ENCODE results near the gene TAF15. TPM values are rescaled to one million over a fixed set of nuclear protein-coding genes. Genes with fewer than 3 reads are reported as not detected.

Gene TAF15
- total RNA-seq, 1 experiment from 2014 or later: 32.4 TPM

- no peak for TF ChIP-seq EZH2phosphoT487 (IDR thresholded peaks at IDR 0.05; ENCODE audit: borderline replicate concordance, low read length)
- TF ChIP-seq EZH2 (IDR thresholded peaks at IDR 0.05; ENCODE audit: low read length, unreplicated experiment): no peak
- TF ChIP-seq, protein P1, sequence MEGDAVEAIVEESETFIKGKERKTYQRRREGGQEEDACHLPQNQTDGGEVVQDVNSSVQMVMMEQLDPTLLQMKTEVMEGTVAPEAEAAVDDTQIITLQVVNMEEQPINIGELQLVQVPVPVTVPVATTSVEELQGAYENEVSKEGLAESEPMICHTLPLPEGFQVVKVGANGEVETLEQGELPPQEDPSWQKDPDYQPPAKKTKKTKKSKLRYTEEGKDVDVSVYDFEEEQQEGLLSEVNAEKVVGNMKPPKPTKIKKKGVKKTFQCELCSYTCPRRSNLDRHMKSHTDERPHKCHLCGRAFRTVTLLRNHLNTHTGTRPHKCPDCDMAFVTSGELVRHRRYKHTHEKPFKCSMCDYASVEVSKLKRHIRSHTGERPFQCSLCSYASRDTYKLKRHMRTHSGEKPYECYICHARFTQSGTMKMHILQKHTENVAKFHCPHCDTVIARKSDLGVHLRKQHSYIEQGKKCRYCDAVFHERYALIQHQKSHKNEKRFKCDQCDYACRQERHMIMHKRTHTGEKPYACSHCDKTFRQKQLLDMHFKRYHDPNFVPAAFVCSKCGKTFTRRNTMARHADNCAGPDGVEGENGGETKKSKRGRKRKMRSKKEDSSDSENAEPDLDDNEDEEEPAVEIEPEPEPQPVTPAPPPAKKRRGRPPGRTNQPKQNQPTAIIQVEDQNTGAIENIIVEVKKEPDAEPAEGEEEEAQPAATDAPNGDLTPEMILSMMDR (conservative IDR thresholded peaks at IDR 0.05; ENCODE audit: low read depth, low read length): no peak
- Histone ChIP-seq H3F3A (ENCODE audit: low read length, unreplicated experiment) (no peaks in the 10 kb centered on the region), H3K36me3 (ENCODE audit: low read depth, low read length) (no peaks in the 10 kb centered on the region), H3K4me1 (ENCODE audit: insufficient read depth, low read length) (peaks cover 55% of the 10 kb centered on the region), H3K27me3 (ENCODE audit: low read length) (no peaks in the 10 kb centered on the region), H3K27ac (ENCODE audit: low read length) (peak overlapping the region; percentile 93), H3K4me2 (ENCODE audit: low read length) (peak overlapping the region; percentile 64), H2AFZ (ENCODE audit: low read length) (peak overlapping the region; percentile 68), H3K9me3 (ENCODE audit: low read length) (no peaks in the 10 kb centered on the region), H3K9ac (ENCODE audit: low read length) (peak overlapping the region; percentile 53), H4K20me1 (ENCODE audit: low read length) (no peaks in the 10 kb centered on the region), H3K4me3 (ENCODE audit: low read length) (no peak overlapping the region), H3K9me2 (replicated peaks; ENCODE audit: low read length) (no peaks in the 10 kb centered on the region), H3K79me2 (ENCODE audit: low read length) (no peaks in the 10 kb centered on the region)
- ChIA-PET CTCF (interaction anchor here (0.6 kb wide), 1 partner anchor 162 kb away, joined by 8 read pairs; no protein-coding TSS in a partner anchor), POLR2A (ENCODE audit: unreplicated experiment) (no interaction called here)
- DNase-seq: peak; percentile 41
- peak; percentile 66 for ATAC-seq
- BruUV-seq (replicated peaks): no TSS peak
- intact Hi-C loops (cut with micrococcal nuclease): no loop called here
Measured at GRCh38 chr17:35786941-35787432, 22.3 kb upstream of the TAF15 start.

- no peaks in the 10 kb centered on the region for H3K9me2 ChIP-seq (replicated peaks; ENCODE audit: low read length)
- TF ChIP-seq, protein P1 (conservative IDR thresholded peaks at IDR 0.05; ENCODE audit: low read depth, low read length): no peak
- TF ChIP-seq EZH2 (IDR thresholded peaks at IDR 0.05; ENCODE audit: low read length, unreplicated experiment) (no peak), EZH2phosphoT487 (IDR thresholded peaks at IDR 0.05; ENCODE audit: borderline replicate concordance, low read length) (no peak)
- H3K36me3 ChIP-seq (ENCODE audit: low read depth, low read length): no peaks in the 10 kb centered on the region
- peaks cover 49% of the 10 kb centered on the region for H3K4me1 ChIP-seq (ENCODE audit: insufficient read depth, low read length)
- no peaks in the 10 kb centered on the region for H3F3A ChIP-seq (ENCODE audit: low read length, unreplicated experiment)
- ATAC-seq (peak; percentile 81), DNase-seq (peak; percentile 81)
- CTCF ChIA-PET: interaction anchor here (0.5 to 1.1 kb wide), 5 partner anchors 11 to 233 kb away, joined by 3 to 7 read pairs (median 6); no protein-coding TSS in a partner anchor
- H3K4me2 ChIP-seq (ENCODE audit: low read length): peak overlapping the region; percentile 67
- intact Hi-C loops (cut with micrococcal nuclease): no loop called here
- peak overlapping the region; percentile 52 for H3K9ac ChIP-seq (ENCODE audit: low read length)
- POLR2A ChIA-PET (ENCODE audit: unreplicated experiment): no interaction called here
- no peak overlapping the region; the same call in 1 of the 2 replicates for H3K4me3 ChIP-seq (ENCODE audit: low read length)
- BruUV-seq (replicated peaks): no TSS peak
- peak overlapping the region; percentile 23; the same call in 1 of the 2 replicates for H2AFZ ChIP-seq (ENCODE audit: low read length)
- H3K79me2 ChIP-seq (ENCODE audit: low read length): no peaks in the 10 kb centered on the region
- no peaks in the 10 kb centered on the region for H3K9me3 ChIP-seq (ENCODE audit: low read length)
- peak overlapping the region; percentile 93 for H3K27ac ChIP-seq (ENCODE audit: low read length)
- no peaks in the 10 kb centered on the region for H3K27me3 ChIP-seq (ENCODE audit: low read length)
- no peaks in the 10 kb centered on the region for H4K20me1 ChIP-seq (ENCODE audit: low read length)
Measured at GRCh38 chr17:35788477-35789368, 20.6 kb upstream of the TAF15 start.
